A673 (cell line): Measurements from ENCODE around the gene TLR8. TPM values are rescaled to one million over a fixed set of nuclear protein-coding genes. Genes with fewer than 3 reads are reported as not detected.

Source experiments
- BruUV-seq: library from RNA; stranded (reverse); fragments of 400-500 nt; replicated peaks from 2 replicates; lab custom pipeline; 2021; lab: Mats Ljungman, UMichigan
- CTCF ChIA-PET: fragments of 300-600 bp; sonication (Branson Sonifier 250); formaldehyde crosslinking; loops from one replicate; lab custom pipeline; 2022; ENCODE audit warnings: antibody characterized with exemption; lab: Charles Lee
- POLR2A ChIA-PET: fragments of 300-600 bp; sonication (Branson Sonifier 250); formaldehyde crosslinking; loops from one replicate; lab custom pipeline; 2022; ENCODE audit warnings: antibody characterized with exemption; ENCODE audit not compliant: low non-redundant PET; lab: Charles Lee
- DNase-seq: peaks from one replicate; pipeline ENCODE4 v3.0.0-alpha.2; 2015; ENCODE audit warnings: low spot score
- H3K27ac ChIP-seq: fragments of 200-600 bp; sonication (generic); 2 replicates; pipeline ENCODE4 v1.5.1; 2016; ENCODE audit warnings: mixed run types, low read depth, mild to moderate bottlenecking, mixed read lengths, antibody characterized with exemption, low read length; ENCODE audit not compliant: poor library complexity, severe bottlenecking
- H3K27me3 ChIP-seq: fragments of 200-600 bp; sonication (generic); replicated peaks from 2 replicates; pipeline ENCODE4 v1.6.1; 2017; ENCODE audit warnings: mixed run types, low read depth, mild to moderate bottlenecking, mixed read lengths, antibody characterized with exemption, low read length; ENCODE audit not compliant: insufficient read depth, poor library complexity
- H3K36me3 ChIP-seq: fragments of 200-600 bp; sonication (generic); 2 replicates; pipeline ENCODE4 v1.6.1; 2016; ENCODE audit warnings: mixed run types, mild to moderate bottlenecking, mixed read lengths, antibody characterized with exemption, low read length; ENCODE audit not compliant: insufficient read depth, poor library complexity, severe bottlenecking
- H3K4me1 ChIP-seq: fragments of 200-600 bp; sonication (generic); 2 replicates; pipeline ENCODE4 v1.6.1; 2017; ENCODE audit warnings: mixed run types, mild to moderate bottlenecking, mixed read lengths, antibody characterized with exemption, low read length; ENCODE audit not compliant: insufficient read depth, poor library complexity, severe bottlenecking
- H3K4me3 ChIP-seq: fragments of 200-600 bp; sonication (generic); 2 replicates; pipeline ENCODE4 v1.5.1; 2016; ENCODE audit warnings: low read depth, mixed run types, mild to moderate bottlenecking, mixed read lengths, low read length; ENCODE audit not compliant: poor library complexity, severe bottlenecking
- H3K9me3 ChIP-seq: fragments of 200-600 bp; sonication (generic); 2 replicates; pipeline ENCODE4 v1.6.1; 2016; ENCODE audit warnings: mixed run types, low read depth, mild to moderate bottlenecking, mixed read lengths, antibody characterized with exemption, low read length; ENCODE audit not compliant: poor library complexity, severe bottlenecking
- EZH2 ChIP-seq: fragments of 200-600 bp; sonication (generic); IDR thresholded peaks from 2 replicates; pipeline ENCODE4 v1.6.1; 2017; ENCODE audit warnings: borderline replicate concordance, low read depth, mild to moderate bottlenecking, mixed read lengths, antibody characterized with exemption, low read length; ENCODE audit not compliant: poor library complexity, severe bottlenecking
- intact Hi-C: fragments of 100-400 bp; cut with micrococcal nuclease; formaldehyde crosslinking; loops from one replicate; pipeline ENCODE4 v1.10.0; 2022; ENCODE audit not compliant: unreplicated experiment
- total RNA-seq: library from RNA; stranded (reverse); gene quantifications from 2 replicates; pipeline ENCODE4 v1.2.3, GENCODE V29; 2021
- TF ChIP-seq, protein P1 (sequence below): fragments of 300-800, 200-600 bp; sonication (generic); conservative IDR thresholded peaks from 2 replicates; pipeline ENCODE4 v1.5.1; 2017; ENCODE audit warnings: low read depth, mild to moderate bottlenecking, antibody characterized with exemption, low read length, moderate library complexity, mixed read lengths

The TLR8 gene
- total RNA-seq, 1 experiment from 2014 or later, result not detected

DNA sequence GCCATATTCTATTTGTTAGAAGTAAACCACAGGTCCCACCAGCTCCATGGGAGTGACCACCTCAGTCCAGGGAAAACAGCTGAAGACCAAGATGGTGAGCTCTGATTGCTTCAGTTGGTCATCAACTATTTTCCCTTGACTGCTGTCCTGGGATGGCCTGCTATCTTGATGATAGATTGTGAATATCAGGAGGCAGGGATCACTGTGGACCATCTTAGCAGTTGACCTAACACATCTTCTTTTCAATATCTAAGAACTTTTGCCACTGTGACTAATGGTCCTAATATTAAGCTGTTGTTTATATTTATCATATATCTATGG is 16.1 kb downstream of the TLR8 start:
- no peaks in the 10 kb centered on the region for H3K27me3 ChIP-seq
- BruUV-seq, result no TSS peak
- DNase-seq, result no peak
- H3K4me1 ChIP-seq, result no peaks in the 10 kb centered on the region
- H3K27ac ChIP-seq, result no peak overlapping the region
- TF ChIP-seq EZH2, result no peak
- TF ChIP-seq, protein P1, sequence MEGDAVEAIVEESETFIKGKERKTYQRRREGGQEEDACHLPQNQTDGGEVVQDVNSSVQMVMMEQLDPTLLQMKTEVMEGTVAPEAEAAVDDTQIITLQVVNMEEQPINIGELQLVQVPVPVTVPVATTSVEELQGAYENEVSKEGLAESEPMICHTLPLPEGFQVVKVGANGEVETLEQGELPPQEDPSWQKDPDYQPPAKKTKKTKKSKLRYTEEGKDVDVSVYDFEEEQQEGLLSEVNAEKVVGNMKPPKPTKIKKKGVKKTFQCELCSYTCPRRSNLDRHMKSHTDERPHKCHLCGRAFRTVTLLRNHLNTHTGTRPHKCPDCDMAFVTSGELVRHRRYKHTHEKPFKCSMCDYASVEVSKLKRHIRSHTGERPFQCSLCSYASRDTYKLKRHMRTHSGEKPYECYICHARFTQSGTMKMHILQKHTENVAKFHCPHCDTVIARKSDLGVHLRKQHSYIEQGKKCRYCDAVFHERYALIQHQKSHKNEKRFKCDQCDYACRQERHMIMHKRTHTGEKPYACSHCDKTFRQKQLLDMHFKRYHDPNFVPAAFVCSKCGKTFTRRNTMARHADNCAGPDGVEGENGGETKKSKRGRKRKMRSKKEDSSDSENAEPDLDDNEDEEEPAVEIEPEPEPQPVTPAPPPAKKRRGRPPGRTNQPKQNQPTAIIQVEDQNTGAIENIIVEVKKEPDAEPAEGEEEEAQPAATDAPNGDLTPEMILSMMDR, result no peak
- CTCF ChIA-PET, result no interaction called here
- intact Hi-C loops, result no loop called here
- no peak overlapping the region for H3K4me3 ChIP-seq
- POLR2A ChIA-PET, result no interaction called here
- no peaks in the 10 kb centered on the region for H3K36me3 ChIP-seq
- no peaks in the 10 kb centered on the region for H3K9me3 ChIP-seq

DNA sequence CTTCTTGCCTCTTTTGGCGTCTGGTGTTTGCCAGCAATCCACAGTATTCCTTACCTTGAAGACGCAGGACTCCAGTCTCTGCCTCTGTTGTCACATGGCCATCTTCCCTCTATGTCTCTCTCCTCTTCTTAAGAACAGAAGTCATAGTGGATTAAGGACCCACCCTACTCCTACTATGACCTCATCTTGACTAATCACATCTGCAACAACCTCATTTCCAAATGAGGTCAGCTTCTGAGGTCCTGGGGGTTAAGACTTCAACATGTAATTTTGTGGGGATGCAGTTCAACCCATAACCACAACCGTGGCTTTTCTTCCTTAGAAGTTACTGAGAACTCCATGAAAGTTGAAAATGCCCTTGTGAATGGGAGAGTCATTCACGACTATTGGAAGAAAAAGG is 23.3 kb downstream of the TLR8 start:
- no peaks in the 10 kb centered on the region for H3K36me3 ChIP-seq
- no peak overlapping the region for H3K4me3 ChIP-seq
- no peaks in the 10 kb centered on the region for H3K27me3 ChIP-seq
- POLR2A ChIA-PET, result no interaction called here
- no peak for DNase-seq
- CTCF ChIA-PET, result no interaction called here
- no peaks in the 10 kb centered on the region for H3K9me3 ChIP-seq
- TF ChIP-seq, protein P1, result no peak
- no peak for TF ChIP-seq EZH2
- intact Hi-C loops, result no loop called here
- no TSS peak for BruUV-seq
- H3K4me1 ChIP-seq, result no peaks in the 10 kb centered on the region
- no peak overlapping the region for H3K27ac ChIP-seq

DNA sequence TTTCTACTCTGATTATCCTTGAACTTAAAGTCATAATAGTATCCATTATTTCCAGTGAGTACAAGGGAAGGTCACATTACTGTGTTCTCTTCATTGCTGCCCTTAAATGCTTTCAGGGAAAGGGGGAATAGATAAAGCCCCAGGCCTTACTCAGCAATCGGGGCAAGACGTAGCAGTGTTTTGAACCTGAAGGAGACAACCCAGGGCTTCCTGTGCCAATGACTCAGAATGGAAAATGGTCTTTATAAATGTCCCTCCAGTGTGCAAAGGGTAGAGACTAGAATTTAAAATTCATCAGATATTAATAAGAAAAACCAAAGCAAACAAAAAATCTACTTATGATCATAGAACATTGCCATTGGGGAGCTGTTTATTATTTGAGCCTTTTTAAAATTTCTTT is 23.7 kb downstream of the TLR8 start:
- H3K4me3 ChIP-seq, result no peak overlapping the region
- POLR2A ChIA-PET, result no interaction called here
- no peak for DNase-seq
- H3K4me1 ChIP-seq, result no peaks in the 10 kb centered on the region
- no peak overlapping the region for H3K27ac ChIP-seq
- no peaks in the 10 kb centered on the region for H3K9me3 ChIP-seq
- no peaks in the 10 kb centered on the region for H3K36me3 ChIP-seq
- no TSS peak for BruUV-seq
- H3K27me3 ChIP-seq, result no peaks in the 10 kb centered on the region
- intact Hi-C loops, result no loop called here
- TF ChIP-seq, protein P1, result no peak
- no peak for TF ChIP-seq EZH2
- CTCF ChIA-PET, result no interaction called here
